ENCODE results near the gene ULK1. TPM values are rescaled to one million over a fixed set of nuclear protein-coding genes. Genes with fewer than 3 reads are reported as not detected.
A peak's percentile ranks its signal among the peaks of the same experiment; 100 is the strongest.
"Not testable (repeated sequence)": the region's sequence is repeated elsewhere in the genome, so short reads cannot be mapped to it uniquely, and the experiment has no call there.

Gene ULK1
- total RNA-seq, 1 donor from 2014 or later: 49.8 TPM

DNA sequence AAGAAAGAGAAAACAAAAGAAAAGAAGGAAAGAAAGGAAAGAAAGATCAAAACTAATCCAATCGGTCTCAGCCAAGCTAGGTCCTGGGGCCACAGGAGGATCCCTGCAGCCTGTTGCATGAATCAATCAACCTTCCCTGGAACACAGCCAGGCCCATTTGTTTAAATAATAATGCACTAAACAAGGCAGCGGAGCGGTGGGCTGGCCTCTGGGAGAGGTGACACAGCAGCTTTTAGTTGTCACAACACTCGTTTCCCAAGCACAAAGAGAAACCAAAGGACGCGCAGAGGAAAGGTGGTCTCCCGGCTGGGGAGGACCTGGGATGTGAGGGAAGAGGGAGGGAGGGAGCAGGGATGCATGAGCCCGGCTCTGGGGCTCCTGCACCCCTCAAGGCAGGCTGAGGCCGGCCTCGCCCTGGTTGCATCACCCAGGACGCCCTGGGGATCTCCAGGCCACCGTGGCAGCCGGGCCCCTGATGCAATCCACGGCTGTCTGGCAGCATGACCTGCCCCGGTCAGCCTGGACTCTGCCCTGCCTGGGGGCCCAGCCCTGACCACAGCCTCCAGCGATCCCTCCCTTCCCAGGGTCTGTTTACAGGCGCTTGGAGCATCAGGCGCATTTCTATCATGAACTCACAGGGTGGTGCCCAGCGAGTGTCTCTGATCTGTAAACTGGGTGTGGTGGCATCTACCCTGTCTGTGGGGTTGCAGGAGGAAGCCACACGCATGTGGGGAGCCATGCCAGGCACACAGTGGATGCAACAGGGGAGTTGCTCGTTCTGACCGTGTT, 33.8 kb upstream of the ULK1 start:
- DNase-seq: peak; percentile 80
- intact Hi-C loops (cut with DNase I): no loop called here

DNA sequence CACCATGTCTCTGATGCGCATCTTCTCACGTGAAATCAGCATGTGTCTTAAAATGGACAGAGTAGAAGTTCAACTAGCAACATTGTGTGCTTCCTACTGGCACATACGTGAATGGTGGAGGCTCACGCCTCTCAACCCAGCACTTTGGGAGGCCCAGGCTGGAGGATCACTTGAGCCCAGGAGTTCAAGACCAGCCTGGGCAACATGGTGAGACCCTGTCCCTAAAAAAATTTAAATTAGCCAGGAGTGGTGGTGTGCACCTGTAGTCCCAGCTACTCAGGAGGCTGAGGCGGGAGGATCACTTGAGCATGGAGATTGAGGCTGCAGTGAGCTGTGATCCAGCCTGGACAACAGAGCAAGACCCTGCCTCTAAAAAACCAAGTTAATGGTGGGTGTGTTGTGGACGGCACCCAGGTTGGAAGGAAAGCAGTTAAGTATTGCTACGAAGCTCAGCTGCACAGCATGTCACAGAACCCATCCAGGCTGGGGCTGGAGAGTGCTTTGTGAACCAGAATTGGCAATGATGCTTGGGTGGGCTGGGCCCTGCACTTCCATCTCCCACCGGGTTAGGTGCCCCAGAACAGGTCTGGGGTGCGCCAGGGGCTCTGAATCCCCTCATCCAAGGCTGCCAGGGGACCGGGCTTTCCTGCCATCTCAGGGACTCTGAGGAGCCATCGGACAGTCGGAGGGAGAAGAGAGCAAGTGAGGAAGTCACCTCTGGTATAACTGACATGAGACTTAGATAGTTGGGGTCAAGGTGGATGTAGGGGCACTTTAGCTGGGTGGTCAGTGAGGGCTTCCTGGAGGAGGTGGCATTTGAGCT, 33.0 kb upstream of the ULK1 start:
- ATAC-seq (ENCODE audit: poor library complexity) (no peak), DNase-seq (no peak)
- intact Hi-C loops (cut with DNase I): no loop called here

More for the DNA sequence above, 33.8 kb upstream of the ULK1 start:
- ATAC-seq (ENCODE audit: poor library complexity): peak; percentile 77

DNA sequence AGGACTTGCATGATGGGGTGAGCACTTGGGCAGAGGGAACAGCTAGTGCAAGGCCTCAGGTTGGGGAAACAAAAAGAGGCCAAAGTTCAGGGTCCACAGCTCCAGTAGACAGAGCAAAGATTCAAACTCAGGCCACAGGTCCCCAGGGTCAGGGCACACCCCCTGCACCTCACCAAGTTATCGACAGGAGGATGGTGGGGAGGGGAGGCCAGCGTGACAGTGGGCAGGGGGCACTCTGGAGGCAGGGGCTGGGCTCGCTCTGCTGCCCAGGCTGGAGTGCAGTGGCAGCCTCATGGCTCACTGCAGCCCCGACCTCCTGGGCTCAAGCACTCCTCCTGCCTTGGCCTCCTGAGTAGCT, 32.4 kb upstream of the ULK1 start:
- intact Hi-C loops (cut with DNase I): no loop called here
- DNase-seq (no peak), ATAC-seq (ENCODE audit: poor library complexity) (no peak)

DNA sequence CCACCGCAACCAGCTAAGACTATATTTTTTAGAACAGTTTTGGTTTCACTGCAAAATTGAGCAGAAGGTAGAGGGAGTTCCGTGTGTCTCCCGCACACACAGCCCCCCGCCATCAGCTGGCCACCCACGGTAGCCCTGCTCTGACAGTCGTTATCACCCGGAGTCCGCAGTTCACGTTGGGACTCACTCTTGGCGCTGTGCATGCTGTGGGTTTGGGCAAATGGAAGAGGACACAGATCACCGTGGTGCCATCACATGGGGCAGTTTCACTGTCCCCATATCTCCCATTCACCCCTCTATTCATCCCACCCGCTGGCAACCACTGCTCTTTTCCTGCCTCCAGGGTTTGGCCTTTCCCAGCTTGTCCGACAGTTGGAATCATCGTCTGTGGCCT, 31.8 kb upstream of the ULK1 start:
- intact Hi-C loops (cut with DNase I): no loop called here
- ATAC-seq (ENCODE audit: poor library complexity) (no peak), DNase-seq (no peak)

DNA sequence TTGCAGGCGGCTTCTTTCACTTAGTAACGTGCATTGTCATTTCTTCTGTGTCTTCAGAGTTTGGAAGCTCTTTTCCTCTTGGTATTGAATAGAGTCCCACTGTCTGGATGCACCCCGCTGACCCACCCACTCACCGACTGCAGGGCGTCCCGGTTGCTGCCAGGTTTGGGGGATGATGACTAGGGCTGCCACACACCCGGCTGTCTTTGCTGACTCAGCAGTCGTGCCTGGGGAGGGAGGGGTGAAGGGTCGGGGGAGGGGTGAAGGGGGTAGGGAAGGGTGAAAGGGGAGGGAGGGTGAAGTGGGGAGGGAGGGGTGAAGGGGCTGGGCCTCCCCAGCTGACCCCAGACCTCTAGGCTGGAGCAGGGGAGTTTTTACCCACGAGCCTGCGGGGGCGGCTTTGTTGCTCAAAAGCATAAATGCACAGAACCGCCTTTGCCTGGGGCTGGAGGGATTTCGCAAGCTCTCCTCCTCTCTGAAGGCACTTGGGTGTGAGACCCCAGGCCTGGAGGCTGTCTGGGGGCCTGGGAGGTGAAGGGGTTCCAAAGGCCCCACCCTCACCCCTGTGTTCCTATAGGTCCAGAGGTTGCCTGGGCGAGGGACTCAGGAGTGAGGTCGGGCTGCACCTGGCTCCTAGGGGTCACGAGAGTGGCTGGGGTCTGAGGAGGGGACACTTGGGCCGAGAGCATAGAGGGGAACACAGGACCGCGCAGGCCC, 31.3 kb upstream of the ULK1 start:
- DNase-seq (no peak), ATAC-seq (ENCODE audit: poor library complexity) (no peak)
- intact Hi-C loops (cut with DNase I): no loop called here

DNA sequence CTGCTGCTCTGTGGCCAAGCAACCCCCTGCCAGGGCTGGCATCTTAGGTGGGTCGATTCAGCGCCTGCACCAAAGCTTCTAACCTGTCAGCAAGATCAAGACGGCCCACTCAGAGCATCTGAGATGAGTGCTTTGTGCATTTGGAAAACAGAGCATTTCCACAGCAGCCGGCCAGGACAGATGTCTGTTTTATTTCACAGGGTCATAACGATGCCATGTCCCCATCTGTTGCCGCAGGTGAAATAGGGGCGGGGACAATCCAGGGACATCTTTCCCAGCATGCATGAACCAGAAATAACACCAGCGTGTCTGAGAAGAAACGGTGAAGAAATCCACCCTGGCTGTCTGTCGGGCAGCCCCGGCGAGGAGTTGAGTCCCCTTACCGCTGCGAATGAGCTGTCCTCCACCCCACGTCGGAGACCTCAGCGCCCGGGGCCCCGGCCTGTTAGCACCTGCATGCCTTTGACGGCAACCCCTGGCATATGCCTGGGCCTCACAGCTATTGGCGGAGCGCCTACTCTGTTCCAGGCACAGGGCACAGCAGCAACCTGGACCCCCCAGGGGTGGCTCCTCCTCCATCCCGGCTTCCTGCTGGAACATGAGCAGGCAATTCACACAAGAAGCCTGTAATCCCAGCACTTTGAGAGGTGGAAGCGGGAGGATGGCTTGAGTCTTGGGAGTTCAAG, 30.6 kb upstream of the ULK1 start:
- DNase-seq (no peak), ATAC-seq (ENCODE audit: poor library complexity) (no peak)
- intact Hi-C loops (cut with DNase I): no loop called here

DNA sequence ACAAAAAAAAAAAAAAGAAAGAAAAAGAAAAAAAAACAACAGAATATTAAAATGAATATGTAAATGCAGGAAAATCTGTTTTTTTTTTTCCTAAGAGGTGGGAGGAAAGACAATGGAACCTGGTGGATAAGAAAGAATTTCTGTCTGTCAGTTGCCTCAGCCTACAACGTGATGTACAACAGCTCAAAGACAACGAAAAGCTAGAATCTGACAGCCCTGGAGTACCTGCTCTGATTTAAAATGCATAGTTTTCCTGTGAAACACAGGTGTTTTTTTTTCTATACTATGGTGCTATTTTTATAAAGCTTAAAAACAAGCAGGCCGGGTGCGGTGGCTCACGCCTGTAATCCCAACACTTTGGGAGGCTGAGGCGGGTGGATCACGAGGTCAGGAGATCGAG, 30.0 kb upstream of the ULK1 start:
- intact Hi-C loops (cut with DNase I): no loop called here
- DNase-seq: no peak
- ATAC-seq (ENCODE audit: poor library complexity): no peak

DNA sequence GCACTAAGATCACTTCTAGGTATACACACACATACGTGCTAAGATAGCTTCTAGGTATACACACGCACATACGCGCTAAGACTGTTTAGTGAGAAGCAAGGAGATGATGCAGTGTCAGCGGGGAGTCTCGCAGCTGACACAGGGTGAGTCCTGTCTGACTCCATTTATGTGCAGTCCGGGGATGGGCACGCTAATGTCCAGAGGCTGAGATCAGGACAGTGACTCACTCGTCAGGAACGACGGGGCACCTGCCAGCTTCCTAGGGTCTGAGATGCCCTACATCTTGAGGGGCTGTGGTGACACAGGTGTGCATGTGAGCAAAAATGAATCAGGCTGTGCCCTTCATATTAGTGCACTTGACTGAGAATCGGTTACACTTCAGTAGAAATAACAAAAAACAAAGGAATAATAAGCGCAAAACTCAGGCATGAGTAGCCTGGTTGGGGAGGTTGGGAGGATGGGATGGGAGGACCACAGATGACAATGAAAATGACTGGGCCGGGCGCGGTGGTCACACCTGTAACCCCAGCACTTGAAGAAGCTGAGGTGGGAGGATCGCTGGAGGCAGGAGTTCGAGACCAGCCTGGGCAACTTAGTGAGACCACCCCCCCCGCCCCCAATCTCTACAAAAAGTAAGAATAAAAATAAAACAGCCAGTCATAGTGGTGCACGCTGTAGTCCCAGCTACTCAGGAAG, 29.1 kb upstream of the ULK1 start:
- intact Hi-C loops (cut with DNase I): no loop called here
- ATAC-seq (ENCODE audit: poor library complexity) (no peak), DNase-seq (peak; percentile 14)

DNA sequence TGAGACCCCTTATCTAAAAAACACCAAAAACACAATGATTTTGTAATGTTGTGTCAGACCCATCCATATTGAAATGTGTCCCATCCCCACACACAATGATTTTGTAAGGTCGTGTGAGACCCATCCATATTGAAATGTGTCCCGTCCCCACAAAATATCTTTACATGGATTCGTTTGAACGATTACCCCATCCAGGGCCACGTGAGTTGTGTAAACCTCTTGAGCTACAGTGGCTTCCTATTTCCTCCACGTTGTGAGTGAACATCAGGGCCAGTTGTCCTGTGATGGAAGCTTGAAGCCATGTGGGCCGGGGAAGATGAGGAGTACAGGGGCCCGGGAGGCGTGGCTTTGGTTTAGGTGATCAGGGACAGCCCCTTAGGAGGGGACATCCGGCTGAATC, 27.0 kb upstream of the ULK1 start:
- ATAC-seq (ENCODE audit: poor library complexity) (no peak), DNase-seq (no peak)

DNA sequence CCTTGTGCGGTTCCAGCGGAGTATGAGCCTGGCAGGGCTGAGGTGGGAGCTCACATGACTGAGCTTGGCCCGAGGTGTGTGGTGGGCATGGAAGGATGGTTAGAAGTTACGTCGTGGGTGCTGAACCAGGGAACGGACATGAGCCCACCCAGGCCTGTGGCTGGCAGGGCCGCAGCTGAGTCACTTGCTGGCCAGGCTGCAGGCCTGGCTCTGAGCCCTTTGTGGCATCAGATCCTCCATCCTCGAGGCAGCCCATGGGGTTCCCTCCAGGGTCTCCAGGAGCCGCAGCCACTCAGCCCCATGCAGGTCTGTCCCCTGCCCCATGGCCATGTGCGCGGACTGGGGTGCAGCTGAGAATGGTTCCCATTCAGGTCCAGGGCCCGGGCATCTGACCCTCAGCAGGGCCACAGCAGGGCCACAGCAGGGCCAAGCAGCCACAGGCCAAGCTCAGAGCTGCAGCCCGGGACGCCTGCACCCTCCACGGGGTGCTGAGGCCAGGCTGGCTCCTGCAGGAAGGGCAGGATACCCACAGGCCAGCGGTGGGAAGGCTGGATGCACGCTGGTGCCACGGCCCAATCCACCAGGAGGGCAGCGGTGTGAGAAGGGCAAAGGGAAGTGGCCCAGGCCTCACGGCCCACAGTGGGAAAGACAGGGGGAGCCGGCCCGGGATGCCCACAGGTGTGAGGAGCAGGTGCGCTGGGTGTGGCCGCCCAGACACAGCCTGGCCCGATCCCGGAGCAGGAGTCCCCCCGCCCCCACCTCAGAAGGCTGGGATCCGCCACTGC, 26.3 kb upstream of the ULK1 start:
- intact Hi-C loops (cut with DNase I): no loop called here
- ATAC-seq (ENCODE audit: poor library complexity): no peak
- peak; percentile 24 for DNase-seq

More for the DNA sequence above, 27.0 kb upstream of the ULK1 start:
- intact Hi-C loops (cut with DNase I): no loop called here

DNA sequence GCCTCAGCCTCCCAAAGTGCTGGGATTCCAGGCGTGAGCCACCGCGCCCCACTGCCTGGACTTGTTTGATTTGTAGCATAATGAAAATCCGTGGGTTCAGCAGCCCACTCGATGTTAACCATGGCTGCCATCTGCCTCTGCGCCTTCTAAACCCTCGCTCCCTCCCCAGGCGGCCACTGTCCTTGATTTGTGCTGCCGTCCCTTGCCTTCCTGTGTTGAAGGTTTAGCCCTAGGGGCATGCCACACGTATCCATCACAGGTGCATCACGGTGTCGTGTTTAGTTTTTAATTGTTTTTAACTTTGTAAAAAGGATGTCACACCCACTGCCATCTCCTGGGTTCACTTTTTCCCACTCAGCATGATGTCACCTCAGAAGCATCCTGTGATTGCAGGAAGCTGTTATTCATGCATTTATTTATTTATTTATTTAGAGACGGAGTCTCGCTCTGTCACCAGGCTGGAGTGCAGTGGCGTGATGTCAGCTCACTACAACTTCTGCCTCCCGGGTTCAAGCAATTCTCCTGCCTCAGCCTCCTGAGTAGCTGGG, 24.5 kb upstream of the ULK1 start:
- intact Hi-C loops (cut with DNase I): no loop called here
- ATAC-seq (ENCODE audit: poor library complexity): no peak
- DNase-seq: peak; percentile 26

DNA sequence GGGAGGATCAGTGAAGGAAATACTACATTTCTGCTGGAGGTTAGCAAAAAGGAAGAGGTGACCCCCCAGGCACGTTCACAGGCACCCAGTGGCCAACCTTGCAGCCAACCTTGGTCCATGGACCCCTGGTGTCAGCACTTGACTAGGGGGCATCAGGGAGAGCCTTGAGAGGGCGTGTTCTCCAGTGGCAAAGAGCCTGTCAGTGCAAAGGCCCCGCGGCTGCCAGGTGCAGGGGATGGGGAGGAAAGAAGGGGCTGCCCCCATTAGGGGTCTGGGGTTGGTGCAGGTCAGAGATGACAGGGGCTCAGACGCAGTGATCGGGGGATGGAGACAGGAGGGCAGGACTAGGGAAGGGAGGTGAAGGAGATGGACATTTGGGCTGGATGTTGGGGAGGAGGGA, 22.7 kb upstream of the ULK1 start:
- ATAC-seq (ENCODE audit: poor library complexity): no peak
- peak; percentile 6 for DNase-seq
- intact Hi-C loops (cut with DNase I): no loop called here

DNA sequence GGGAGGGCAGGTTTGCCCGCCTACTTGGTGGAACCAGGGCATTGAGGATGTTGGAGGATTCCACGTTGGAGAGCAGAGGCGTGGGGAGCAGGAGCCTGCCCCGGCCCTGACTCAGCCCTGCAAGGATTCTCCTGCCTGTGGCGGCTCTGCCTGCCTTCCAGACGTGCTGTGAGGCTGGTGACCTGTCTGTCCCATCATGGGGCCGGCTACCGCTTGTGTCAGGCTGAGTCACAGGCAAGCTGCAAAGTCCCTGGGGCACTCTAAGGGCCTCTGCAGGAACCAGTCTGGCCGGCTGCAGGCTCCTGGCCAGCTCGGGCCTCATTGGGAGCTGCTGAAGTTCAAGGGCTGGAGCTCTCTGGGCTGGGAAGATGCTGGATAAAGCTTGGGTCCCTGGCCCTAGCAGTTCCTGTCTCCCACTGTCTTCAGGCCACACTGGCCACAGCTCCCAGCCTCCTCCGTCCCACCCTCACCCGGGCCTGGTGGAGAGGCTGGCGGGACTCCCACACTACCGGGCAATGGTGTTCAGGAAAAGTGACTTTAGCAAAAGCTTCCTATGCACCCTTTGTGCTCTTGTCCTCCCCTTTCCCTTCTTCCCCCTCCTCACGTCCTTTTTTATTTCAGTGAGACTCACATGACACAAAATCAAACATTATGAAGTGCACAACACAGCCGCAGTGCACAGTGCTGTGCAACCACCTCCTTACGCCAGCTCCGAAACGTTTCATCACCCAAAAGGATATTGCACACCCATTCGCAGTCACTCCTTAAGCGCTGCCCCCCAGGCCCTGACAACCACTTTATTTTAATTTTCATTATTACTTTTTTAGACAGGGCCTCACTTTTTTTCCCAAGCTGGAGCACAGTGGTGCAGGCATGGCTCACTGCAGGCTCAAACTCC, 22.0 kb upstream of the ULK1 start:
- ATAC-seq (ENCODE audit: poor library complexity) (no peak), DNase-seq (peak; percentile 36)
- intact Hi-C loops (cut with DNase I): no loop called here

DNA sequence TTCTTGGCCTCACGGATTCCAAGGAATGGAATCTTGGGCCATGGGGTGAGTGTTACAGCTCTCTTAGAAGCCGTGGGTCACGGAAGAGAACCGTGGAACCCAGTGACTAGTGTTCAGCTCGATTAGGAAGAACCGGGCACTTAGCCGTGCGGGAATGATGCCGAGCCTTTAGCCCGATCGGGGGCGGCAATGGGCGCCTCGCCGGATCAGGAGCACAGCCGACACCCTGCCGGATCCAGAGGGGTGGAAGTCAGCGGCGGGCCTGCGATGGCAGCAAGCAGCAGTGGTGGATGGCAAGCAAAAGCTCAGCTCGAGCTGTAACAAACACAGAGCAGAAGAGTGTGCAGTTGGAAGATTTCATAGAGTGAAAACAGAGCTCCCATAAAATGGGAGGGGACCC, 21.1 kb upstream of the ULK1 start:
- intact Hi-C loops (cut with DNase I): no loop called here
- peak; percentile 28 for DNase-seq
- ATAC-seq (ENCODE audit: poor library complexity): no peak

DNA sequence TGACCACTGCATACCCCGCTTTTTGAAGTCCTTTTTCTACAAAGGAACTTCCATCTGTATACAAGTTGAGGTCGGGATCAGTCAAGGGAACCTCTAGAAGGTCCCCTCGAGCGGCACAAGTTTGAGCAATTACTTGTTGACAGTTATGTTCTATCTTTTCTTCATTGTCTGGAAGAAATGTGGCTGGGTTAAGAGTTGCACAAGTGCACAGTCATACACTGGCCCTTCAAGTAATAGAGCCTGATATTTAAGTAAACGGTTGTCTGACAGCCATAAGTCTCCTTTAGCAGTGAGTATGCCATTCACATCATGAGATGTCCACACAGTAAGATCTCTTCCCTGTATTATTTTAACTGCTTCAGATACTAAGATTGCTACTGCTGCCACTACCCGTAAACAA, 19.4 kb upstream of the ULK1 start:
- ATAC-seq (ENCODE audit: poor library complexity); intact Hi-C loops (cut with DNase I); DNase-seq: not testable (repeated sequence)

DNA sequence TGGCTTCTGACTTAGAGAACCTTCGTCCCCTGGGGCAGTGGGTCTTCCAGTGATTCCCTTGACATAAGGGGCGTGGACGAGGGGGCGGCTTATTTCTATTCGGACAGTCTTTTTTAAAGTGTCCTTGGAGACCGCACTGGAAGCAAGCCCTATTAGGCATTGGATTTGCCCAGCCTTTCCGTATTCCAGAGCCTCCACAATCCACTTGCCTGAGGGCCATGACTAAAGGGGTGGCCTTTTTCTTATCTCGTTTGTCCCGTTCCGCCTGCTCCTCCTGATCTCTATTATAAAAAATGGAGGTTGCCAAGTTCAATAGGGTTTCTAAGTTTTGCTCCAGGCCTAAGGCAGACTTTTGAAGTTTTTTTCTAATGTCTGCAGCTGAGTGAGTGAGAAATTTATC, 17.2 kb upstream of the ULK1 start:
- intact Hi-C loops (cut with DNase I); ATAC-seq (ENCODE audit: poor library complexity): not testable (repeated sequence)
- peak; percentile 6 for DNase-seq

Measured in Right ventricle myocardium superior (tissue), 1 donor.